Heart right ventricle (tissue), 16 donors: ENCODE data around the gene ETNPPL. TPM values are rescaled to one million over a fixed set of nuclear protein-coding genes. Genes with fewer than 3 reads are reported as not detected.

Source experiments
- ATAC-seq, 8 donors: fragments of 200-7000 bp; cut with Tn5 transposase; one replicate each; pipeline ENCODE4 v1.9.1; 2020; ENCODE audit warnings: mild to moderate bottlenecking in 8 of 8, moderate library complexity in 8 of 8, moderate number of reproducible peaks in 1 of 8
- DNase-seq, 2 donors: peaks; one replicate each; pipeline ENCODE4 v3.0.0-alpha.2; 2020
- H3K27ac ChIP-seq, 10 donors: fragments of 200-600 bp; sonication (generic) in 2 of 10; one replicate each; pipeline versions ENCODE4 v1.5.0 to v1.8.0; 2020 to 2022; ENCODE audit warnings: mild to moderate bottlenecking in 3 of 10
- H3K27me3 ChIP-seq, 7 donors: fragments of 200-600 bp; one replicate each; pipeline ENCODE4 v1.8.0; 2021 to 2022; ENCODE audit warnings: mild to moderate bottlenecking in 2 of 7
- H3K36me3 ChIP-seq, 9 donors: fragments of 200-600 bp; sonication (generic) in 1 of 9; one replicate each; pipeline versions ENCODE4 v1.5.0 to v1.8.0; 2020 to 2022; ENCODE audit warnings: mild to moderate bottlenecking in 2 of 9
- H3K4me1 ChIP-seq, 9 donors: fragments of 200-600 bp; sonication (generic) in 1 of 9; one replicate each; pipeline versions ENCODE4 v1.5.0 to v1.8.0; 2020 to 2022; ENCODE audit warnings: mild to moderate bottlenecking in 4 of 9
- H3K4me3 ChIP-seq, 10 donors: fragments of 200-600 bp; sonication (generic) in 2 of 10; one replicate each; pipeline versions ENCODE4 v1.5.0 to v1.8.0; 2020 to 2022; ENCODE audit warnings: mild to moderate bottlenecking in 7 of 10, moderate library complexity in 2 of 10
- H3K9me3 ChIP-seq, 11 donors: fragments of 200-600 bp in 10 of 11; sonication (generic) in 2 of 11; one replicate each; pipeline versions ENCODE4 v1.5.0 to v1.8.0; 2013 to 2022; ENCODE audit warnings: mild to moderate bottlenecking in 2 of 11, control low read depth in 1 of 11, moderate library complexity in 1 of 11
- WGBS, 2 donors: extraction: QIAGEN DNeasy Blood & Tissue Kit; methylation state at CpG; one replicate each; pipeline ENCODE4 v1.1.7; 2013; ENCODE audit warnings: inconsistent platforms in 1 of 2; 5-methylcytosine and 5-hydroxymethylcytosine counted together
- intact Hi-C, 10 donors: fragments of 100-400 bp; cut with DNase I; formaldehyde crosslinking; loops; one replicate each; pipeline versions ENCODE4 v1.11.1 to v1.14.2; 2022
- polyA plus RNA-seq, 2 donors: library from polyadenylated mRNA; stranded (reverse); fragments of 200-250 nt; gene quantifications; one replicate each; pipeline ENCODE4 v1.2.3, GENCODE V29; 2013
- total RNA-seq, 10 donors: library from RNA; stranded (reverse); fragmentation: NEBNext Ultra II Directional in 3 of 10; extraction: Animal tissue kit (Norgen Biotek cat#: 25700) in 3 of 10; gene quantifications; one replicate each; pipeline versions ENCODE4 v1.2.1 to v1.2.4, GENCODE V29; 2021 to 2023
- TF ChIP-seq, protein P1 (sequence below), 9 donors: fragments of 200-600 bp; sonication (generic) in 2 of 9; IDR thresholded peaks; one replicate each; pipeline versions ENCODE4 v1.5.0 to v1.8.0; 2021 to 2022; ENCODE audit warnings: antibody characterized with exemption in 9 of 9, mild to moderate bottlenecking in 5 of 9, moderate library complexity in 1 of 9
- donor health status: Arrhythmogenic right ventricular cardiomyopathy.
- donor health status: ischemic (EF 13 %, LVEDD 7.1; RV severe dilation, severe dysfunction).
- donor health status: healthy with polysubstance abuse.
- donor health status: DM: no; HTN: yes; CAD: no.
- donor health status: DM: no; HTN: no; CAD: no.
- donor health status: ischemic (EF 25% LVEDD 6.9; RV normal size, moderate dysfunction).
- donor health status: ischemic (EF 25% LVEDD 5.7; RV mildly dilated, moderate dysfunction).
- donor health status: healthy.
- donor health status: DM: yes; HTN: yes; CAD: no.
- donor health status: Ischemic cardiomyopathy.
- donor health status: ischemic (EF 35%, LVEDD 5.7; RV mildly dilated, moderate dysfunction).
- donor health status: nonischemic (EF 11% LVEDD 7.7; RV severe dilation, severe dysfunction).
- donor health status: DM: yes; HTN: yes; CAD: no.
- donor health status: PGD.
- donor health status: ischemic (EF 29% LVEDD 5.4; RV normal size, mild dysfunction).
- donor health status: nonischemic (EF 23%, LVEDD 6.1; RV moderate dilation, normal function).

ETNPPL gene
- total and polyA plus RNA-seq, 12 donors = 1.9 to 45.8 (median 5.4) TPM

DNA sequence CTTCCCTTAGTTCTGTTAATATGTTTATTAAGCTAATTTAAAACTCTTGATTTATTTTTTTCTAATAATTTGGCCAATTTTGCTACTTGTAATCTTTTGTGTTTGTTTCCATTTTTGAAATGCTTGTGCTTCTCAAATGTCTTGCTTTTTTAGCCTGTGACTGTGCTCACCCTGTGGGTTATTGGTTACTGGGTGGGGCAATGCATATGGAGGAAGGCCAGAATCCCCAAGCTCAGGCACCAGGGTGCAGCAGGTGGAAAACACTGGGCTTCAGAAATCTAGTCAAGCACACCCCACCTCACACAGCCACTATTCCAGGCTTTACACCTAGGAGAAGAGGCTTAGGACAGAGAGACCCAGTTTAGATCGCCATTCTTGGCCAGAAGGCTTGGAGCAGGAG is 33.1 kb downstream of the ETNPPL start:
- no peak for DNase-seq

DNA sequence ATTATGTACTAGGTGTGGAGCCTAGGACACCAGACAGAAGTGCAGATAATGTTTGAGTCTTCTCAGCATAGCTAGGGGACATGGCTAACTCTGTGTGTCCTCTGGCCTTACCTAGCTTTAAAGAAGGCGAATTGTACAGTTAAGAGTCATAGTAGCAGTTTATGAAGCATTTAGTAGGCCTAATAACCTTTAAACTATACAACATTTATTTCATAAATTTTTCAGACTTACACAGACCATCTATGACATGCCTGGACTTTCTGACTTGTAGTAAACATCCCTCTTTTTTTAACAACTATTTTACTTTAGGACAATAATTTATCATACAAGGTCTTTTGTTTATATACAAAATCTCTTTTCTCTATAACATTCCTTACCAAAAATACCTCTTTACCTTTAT is 37.4 kb downstream of the ETNPPL start:
- ATAC-seq (no peak), DNase-seq (no peak)
- H3K36me3 ChIP-seq = no peaks in the 10 kb centered on the region
- H3K4me1 ChIP-seq = no peaks in the 10 kb centered on the region
- peaks cover 0 to 36% (median 3%) of the 10 kb centered on the region in 11 donors for H3K9me3 ChIP-seq
- intact Hi-C loops = no loop called here
- WGBS, 2 donors = 15 to 38% methylated on average over 1 of the region's 1 CpG
- no peak overlapping the region for H3K4me3 ChIP-seq
- TF ChIP-seq, protein P1, sequence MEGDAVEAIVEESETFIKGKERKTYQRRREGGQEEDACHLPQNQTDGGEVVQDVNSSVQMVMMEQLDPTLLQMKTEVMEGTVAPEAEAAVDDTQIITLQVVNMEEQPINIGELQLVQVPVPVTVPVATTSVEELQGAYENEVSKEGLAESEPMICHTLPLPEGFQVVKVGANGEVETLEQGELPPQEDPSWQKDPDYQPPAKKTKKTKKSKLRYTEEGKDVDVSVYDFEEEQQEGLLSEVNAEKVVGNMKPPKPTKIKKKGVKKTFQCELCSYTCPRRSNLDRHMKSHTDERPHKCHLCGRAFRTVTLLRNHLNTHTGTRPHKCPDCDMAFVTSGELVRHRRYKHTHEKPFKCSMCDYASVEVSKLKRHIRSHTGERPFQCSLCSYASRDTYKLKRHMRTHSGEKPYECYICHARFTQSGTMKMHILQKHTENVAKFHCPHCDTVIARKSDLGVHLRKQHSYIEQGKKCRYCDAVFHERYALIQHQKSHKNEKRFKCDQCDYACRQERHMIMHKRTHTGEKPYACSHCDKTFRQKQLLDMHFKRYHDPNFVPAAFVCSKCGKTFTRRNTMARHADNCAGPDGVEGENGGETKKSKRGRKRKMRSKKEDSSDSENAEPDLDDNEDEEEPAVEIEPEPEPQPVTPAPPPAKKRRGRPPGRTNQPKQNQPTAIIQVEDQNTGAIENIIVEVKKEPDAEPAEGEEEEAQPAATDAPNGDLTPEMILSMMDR (IDR thresholded peaks at IDR 0.05) = no peak
- no peak overlapping the region for H3K27ac ChIP-seq
- no peaks in the 10 kb centered on the region for H3K27me3 ChIP-seq

More for the DNA sequence above, 33.1 kb downstream of the ETNPPL start:
- Histone ChIP-seq H3K4me3 (no peak overlapping the region), H3K4me1 (no peaks in the 10 kb centered on the region), H3K27me3 (no peaks in the 10 kb centered on the region), H3K36me3 (no peaks in the 10 kb centered on the region), H3K9me3 (peaks cover 0 to 28% (median 3%) of the 10 kb centered on the region in 11 donors), H3K27ac (no peak overlapping the region)
- TF ChIP-seq, protein P1 (IDR thresholded peaks at IDR 0.05) = no peak
- intact Hi-C loops = loop anchor here in 1 of 10 donors (1.0 kb wide), 1 partner anchor 60 kb away; no protein-coding TSS in a partner anchor
- ATAC-seq = no peak
- WGBS, 2 donors = 94 to 96% methylated on average over 1 of the region's 1 CpG

DNA sequence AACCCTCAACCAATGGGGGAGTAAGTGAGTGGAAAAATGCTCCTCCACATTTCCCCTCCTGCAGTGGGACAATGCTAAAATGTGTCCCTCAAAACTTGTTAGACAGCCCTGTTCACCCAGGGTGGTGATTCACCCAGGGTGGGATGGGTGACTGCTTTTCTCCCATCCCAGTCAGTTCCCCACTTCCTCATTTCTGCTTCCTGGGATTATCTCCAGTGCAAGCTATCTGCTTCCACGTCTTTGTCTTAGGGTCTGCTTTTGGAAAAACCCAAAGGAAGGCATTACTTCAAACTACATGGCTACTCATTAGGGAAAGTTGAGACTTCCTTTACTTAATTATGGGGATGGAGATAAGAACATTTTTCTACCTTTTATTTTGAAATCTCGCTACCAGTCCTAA is 45.5 kb downstream of the ETNPPL start:
- no peak for ATAC-seq
- WGBS, 2 donors = 57 to 64% methylated on average over 2 of the region's 2 CpGs
- DNase-seq = no peak
- intact Hi-C loops = no loop called here
- no peaks in the 10 kb centered on the region for H3K36me3 ChIP-seq
- no peak overlapping the region for H3K4me3 ChIP-seq
- H3K9me3 ChIP-seq = no peaks in the 10 kb centered on the region
- H3K27me3 ChIP-seq = no peaks in the 10 kb centered on the region
- no peak overlapping the region for H3K27ac ChIP-seq
- H3K4me1 ChIP-seq = no peaks in the 10 kb centered on the region
- TF ChIP-seq, protein P1 (IDR thresholded peaks at IDR 0.05) = no peak

DNA sequence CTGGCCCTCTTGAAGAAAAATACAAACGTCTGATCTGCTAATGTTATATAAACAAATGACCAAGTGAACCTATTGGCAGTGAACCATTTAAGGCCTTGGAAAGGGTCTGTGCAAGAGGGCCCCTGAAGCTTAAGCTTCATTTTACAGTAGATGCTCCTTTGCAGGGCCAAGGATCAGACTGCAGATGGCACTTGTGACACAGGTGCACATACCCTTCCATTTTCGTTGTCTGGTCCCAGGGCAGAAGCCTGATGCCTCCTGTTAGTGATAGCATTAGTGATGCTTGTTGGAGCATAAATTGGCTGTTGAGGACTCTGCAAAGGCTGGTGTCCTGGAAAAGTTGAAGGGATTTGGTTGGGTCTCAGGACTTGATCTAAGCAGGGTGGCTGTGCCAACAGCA is 46.5 kb downstream of the ETNPPL start:
- no peaks in the 10 kb centered on the region for H3K9me3 ChIP-seq
- H3K4me1 ChIP-seq = no peaks in the 10 kb centered on the region
- H3K27ac ChIP-seq = no peak overlapping the region
- DNase-seq (no peak), ATAC-seq (no peak)
- WGBS, 2 donors = 61 to 68% methylated on average over 2 of the region's 2 CpGs
- intact Hi-C loops = no loop called here
- TF ChIP-seq, protein P1 (IDR thresholded peaks at IDR 0.05) = no peak
- no peaks in the 10 kb centered on the region for H3K36me3 ChIP-seq
- H3K27me3 ChIP-seq = no peaks in the 10 kb centered on the region
- H3K4me3 ChIP-seq = no peak overlapping the region
